Gastroesophageal sphincter (tissue), 4 donors: ENCODE data around the gene ZDHHC20. TPM values are rescaled to one million over a fixed set of nuclear protein-coding genes. Genes with fewer than 3 reads are reported as not detected.

ENCODE experiments used
- ATAC-seq: fragments of 150-250 bp; one replicate; pipeline ENCODE4 v1.9.1; 2016; ENCODE audit warnings: mild to moderate bottlenecking, moderate library complexity
- H3K27ac ChIP-seq, 4 donors: fragments of 200-600 bp; sonication (generic) in 3 of 4; 1 replicate in 3 of 4; 2 replicates in 1 of 4; pipeline ENCODE4 v1.5.1; 2016 to 2019
- H3K27me3 ChIP-seq: fragments of 200-600 bp; sonication (generic); one replicate; pipeline ENCODE4 v1.5.1; 2019
- H3K36me3 ChIP-seq, 2 donors: fragments of 200-600 bp; sonication (generic); one replicate each; pipeline ENCODE4 v1.5.1; 2019; ENCODE audit warnings: control low read depth in 1 of 2
- H3K4me1 ChIP-seq, 3 donors: fragments of 200-600 bp; sonication (generic); 1 replicate in 2 of 3; 2 replicates in 1 of 3; pipeline ENCODE4 v1.5.1; 2016 to 2019; ENCODE audit warnings: control low read depth in 2 of 3
- H3K4me3 ChIP-seq, 2 donors: fragments of 200-600 bp; sonication (generic); one replicate each; pipeline ENCODE4 v1.5.1; 2019; ENCODE audit warnings: mild to moderate bottlenecking in 1 of 2, moderate library complexity in 1 of 2
- H3K9me3 ChIP-seq, 3 donors: fragments of 200-600 bp; sonication (generic); one replicate each; pipeline ENCODE4 v1.5.1; 2017 to 2019; ENCODE audit warnings: control low read depth in 2 of 3
- CTCF ChIP-seq, 4 experiments: fragments of 200-600 bp in 2 of 4; fragments of 450-650 bp in 2 of 4; sonication (generic) in 1 of 4; IDR thresholded peaks; one replicate each; pipeline ENCODE4 v1.5.1; 2017 to 2019; ENCODE audit warnings: antibody characterized with exemption in 4 of 4, mild to moderate bottlenecking in 2 of 4, moderate library complexity in 2 of 4
- EP300 ChIP-seq: sonication (generic); formaldehyde crosslinking; IDR thresholded peaks from one replicate; pipeline ENCODE4 v1.6.1; 2017; ENCODE audit warnings: antibody characterized with exemption, mild to moderate bottlenecking
- POLR2A ChIP-seq, 2 donors: fragments of 450-650 bp; IDR thresholded peaks; one replicate each; pipeline ENCODE4 v1.6.1; 2017; ENCODE audit warnings: antibody characterized with exemption in 2 of 2, mild to moderate bottlenecking in 2 of 2, moderate library complexity in 1 of 2
- POLR2AphosphoS5 ChIP-seq: sonication (generic); formaldehyde crosslinking; IDR thresholded peaks from one replicate; pipeline ENCODE4 v1.6.1; 2017; ENCODE audit warnings: antibody characterized with exemption
- WGBS, 2 donors: methylation state at CpG; one replicate each; pipeline ENCODE4 v1.1.5; 2018; ENCODE audit warnings: low coverage in 1 of 2; 5-methylcytosine and 5-hydroxymethylcytosine counted together
- total RNA-seq, 4 donors: library from RNA; depleted of rRNA; stranded (reverse); fragments of >200 nt; gene quantifications; one replicate each; pipeline ENCODE4 v1.1.0, GENCODE V29; 2016

The ZDHHC20 gene
- total RNA-seq, 4 donors from 2014 or later: 42.8 to 67.1 (median 58.3) TPM

- no peaks in the 10 kb centered on the region for H3K4me1 ChIP-seq
- H3K36me3 ChIP-seq: no peaks in the 10 kb centered on the region
- no peaks in the 10 kb centered on the region for H3K27me3 ChIP-seq
- TF ChIP-seq EP300 (no peak), POLR2AphosphoS5 (no peak), CTCF (IDR thresholded peaks at IDR 0.05) (no peak)
- no peak overlapping the region for H3K27ac ChIP-seq
- WGBS, 2 donors: 60 to 91% methylated on average over 2 to 4 of the region's 4 CpGs
- ATAC-seq: no peak
- peaks cover 0 to 8% (median 0%) of the 10 kb centered on the region in 3 donors for H3K9me3 ChIP-seq
- no peak overlapping the region for H3K4me3 ChIP-seq
Measured at GRCh38 chr13:21364916-21365315, 94.2 kb downstream of the ZDHHC20 start.

GRCh38 chr13:21364357-21364756, 94.7 kb downstream of the ZDHHC20 start:
- no peak for TF ChIP-seq POLR2AphosphoS5
- no peak for TF ChIP-seq CTCF (IDR thresholded peaks at IDR 0.05)
- TF ChIP-seq POLR2A (IDR thresholded peaks at IDR 0.05): no peak
- TF ChIP-seq EP300: no peak
- H3K27me3 ChIP-seq: no peaks in the 10 kb centered on the region
- no peak for ATAC-seq
- WGBS, 2 donors: 77% methylated on average over 5 of the region's 7 CpGs; no CpG with 5 or more reads in 1 of the 2 donors
- H3K4me1 ChIP-seq: no peaks in the 10 kb centered on the region
- peaks cover 0 to 8% (median 0%) of the 10 kb centered on the region in 3 donors for H3K9me3 ChIP-seq
- H3K27ac ChIP-seq: no peak overlapping the region
- no peak overlapping the region for H3K4me3 ChIP-seq
- H3K36me3 ChIP-seq: no peaks in the 10 kb centered on the region

- no peak for ATAC-seq
- 96 to 98% methylated on average over 4 of the region's 4 CpGs for WGBS, 2 donors
- TF ChIP-seq EP300 (no peak), POLR2AphosphoS5 (no peak), CTCF (IDR thresholded peaks at IDR 0.05) (no peak), POLR2A (IDR thresholded peaks at IDR 0.05) (no peak)
Measured at GRCh38 chr13:21362741-21363140, 96.4 kb downstream of the ZDHHC20 start.

GRCh38 chr13:21361706-21362105, 97.4 kb downstream of the ZDHHC20 start:
- no peaks in the 10 kb centered on the region for H3K4me1 ChIP-seq
- no peak overlapping the region for H3K4me3 ChIP-seq
- H3K27me3 ChIP-seq: no peaks in the 10 kb centered on the region
- 84% methylated on average over 3 of the region's 3 CpGs; no CpG with 5 or more reads in 1 of the 2 donors for whole genome bisulfite sequencing, 2 donors
- peaks cover 0 to 8% (median 0%) of the 10 kb centered on the region in 3 donors for H3K9me3 ChIP-seq
- no peak overlapping the region for H3K27ac ChIP-seq
- no peaks in the 10 kb centered on the region for H3K36me3 ChIP-seq
- TF ChIP-seq EP300 (no peak), POLR2A (IDR thresholded peaks at IDR 0.05) (no peak)
- ATAC-seq: no peak

More at GRCh38 chr13:21362741-21363140, 96.4 kb downstream of the ZDHHC20 start:
- Histone ChIP-seq H3K4me3 (no peak overlapping the region), H3K36me3 (no peaks in the 10 kb centered on the region), H3K4me1 (no peaks in the 10 kb centered on the region), H3K9me3 (peaks cover 0 to 8% (median 0%) of the 10 kb centered on the region in 3 donors), H3K27me3 (no peaks in the 10 kb centered on the region), H3K27ac (no peak overlapping the region)

GRCh38 chr13:21361123-21361522, 98.0 kb downstream of the ZDHHC20 start:
- Histone ChIP-seq H3K4me1 (no peaks in the 10 kb centered on the region), H3K36me3 (no peaks in the 10 kb centered on the region)
- 54 to 76% methylated on average over 3 to 4 of the region's 7 CpGs for WGBS, 2 donors

More at GRCh38 chr13:21361123-21361522, 98.0 kb downstream of the ZDHHC20 start:
- TF ChIP-seq EP300: no peak
- TF ChIP-seq POLR2AphosphoS5: no peak
- no peak for TF ChIP-seq CTCF (IDR thresholded peaks at IDR 0.05)
- TF ChIP-seq POLR2A (IDR thresholded peaks at IDR 0.05): no peak
- no peak for ATAC-seq
- no peaks in the 10 kb centered on the region for H3K27me3 ChIP-seq
- H3K27ac ChIP-seq: no peak overlapping the region
- no peak overlapping the region for H3K4me3 ChIP-seq
- H3K9me3 ChIP-seq: peaks cover 0 to 8% (median 0%) of the 10 kb centered on the region in 3 donors
